Right cardiac atrium (tissue), 5 donors: ENCODE data around the gene FXN. TPM values are rescaled to one million over a fixed set of nuclear protein-coding genes. Genes with fewer than 3 reads are reported as not detected.

ENCODE experiments used
- ATAC-seq, 2 donors: fragments of 200-7000 bp; cut with Tn5 transposase; one replicate each; pipeline versions ENCODE4 v1.8.0 to v1.9.1; 2020; ENCODE audit warnings: moderate library complexity in 2 of 2, mild to moderate bottlenecking in 1 of 2
- DNase-seq, 3 donors: peaks; one replicate each; pipeline ENCODE4 v3.0.0-alpha.2; 2020
- H3K27ac ChIP-seq: one replicate; pipeline ENCODE4 v1.5.1; 2013; ENCODE audit warnings: mild to moderate bottlenecking, low read length, control low read depth, moderate library complexity
- H3K27me3 ChIP-seq: one replicate; pipeline ENCODE4 v1.6.1; 2013; ENCODE audit not compliant: control insufficient read depth, insufficient read depth
- H3K4me1 ChIP-seq: one replicate; pipeline ENCODE4 v1.6.1; 2013; ENCODE audit warnings: low read length; ENCODE audit not compliant: control insufficient read depth, insufficient read depth
- H3K4me3 ChIP-seq: one replicate; pipeline ENCODE4 v1.5.1; 2013; ENCODE audit warnings: low read length, control low read depth
- H3K9me3 ChIP-seq: one replicate; pipeline ENCODE4 v1.6.1; 2013; ENCODE audit warnings: low read length; ENCODE audit not compliant: control insufficient read depth
- WGBS: extraction: QIAGEN DNeasy Blood & Tissue Kit; methylation state at CpG from one replicate; pipeline ENCODE4 v1.1.7; 2013; 5-methylcytosine and 5-hydroxymethylcytosine counted together
- intact Hi-C, 4 donors: fragments of 100-400 bp; cut with DNase I; formaldehyde crosslinking; loops; one replicate each; pipeline versions ENCODE4 v1.11.0 to v1.14.0; 2022 to 2023
- polyA plus RNA-seq: library from polyadenylated mRNA; stranded (reverse); fragments of 200-250 nt; gene quantifications from one replicate; pipeline ENCODE4 v1.2.3, GENCODE V29; 2013
- total RNA-seq, 4 donors: library from RNA; stranded (reverse); fragmentation: NEBNext Ultra II Directional; extraction: Animal tissue kit (Norgen Biotek cat#: 25700); gene quantifications; one replicate each; pipeline ENCODE4 v1.2.1, GENCODE V29; 2021
- donor health status: healthy with polysubstance abuse.
- donor health status: DM: no; HTN: yes; CAD: no.
- donor health status: DM: no; HTN: no; CAD: no.
- donor health status: DM: no; HTN: yes; CAD: no; lungs with severe emphysema.
- donor health status: DM: yes; HTN: yes; CAD: no.

FXN gene
- total and polyA plus RNA-seq, 5 donors = 18.1 to 28.9 (median 28.0) TPM

- ATAC-seq (no peak), DNase-seq (no peak)
- 88% methylated on average over 1 of the region's 1 CpG for WGBS
- Histone ChIP-seq H3K4me3 (no peak overlapping the region), H3K4me1 (peaks cover 3% of the 10 kb centered on the region), H3K9me3 (no peaks in the 10 kb centered on the region), H3K27me3 (no peaks in the 10 kb centered on the region), H3K27ac (no peak overlapping the region)
- intact Hi-C loops = no loop called here
Observed at GRCh38 chr9:69065660-69066059, 30.1 kb downstream of the FXN start.

DNA sequence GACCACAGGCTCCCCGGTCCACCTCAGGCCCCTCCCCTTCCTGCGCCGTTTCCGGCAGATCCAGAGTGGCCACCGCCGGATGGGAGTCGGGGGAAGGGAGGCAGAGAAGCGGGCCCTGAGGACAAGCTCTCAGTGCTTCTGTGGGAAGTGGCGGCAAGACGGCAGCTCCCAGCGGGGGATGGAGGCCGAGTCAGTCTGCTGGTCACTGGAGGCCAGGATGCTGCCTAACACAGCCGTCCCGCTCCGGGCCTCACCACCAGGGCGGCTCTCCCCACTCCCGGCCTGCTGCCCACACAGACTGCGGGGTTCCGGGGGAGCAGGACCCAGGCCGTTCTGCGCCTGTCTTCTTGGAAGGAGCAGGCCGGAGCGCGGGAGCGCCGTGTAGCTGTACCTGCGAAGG is 31.4 kb downstream of the FXN start:
- WGBS = 92% methylated on average over 27 of the region's 27 CpGs
- intact Hi-C loops = no loop called here
- ATAC-seq (peak in 1 of 2 donors; percentile 11), DNase-seq (peak in 2 of 3 donors; percentile 37 to 61)
- H3K4me1 ChIP-seq = peaks cover 10% of the 10 kb centered on the region
- no peak overlapping the region for H3K27ac ChIP-seq
- no peak overlapping the region for H3K4me3 ChIP-seq
- H3K9me3 ChIP-seq = no peaks in the 10 kb centered on the region
- H3K27me3 ChIP-seq = no peaks in the 10 kb centered on the region

DNA sequence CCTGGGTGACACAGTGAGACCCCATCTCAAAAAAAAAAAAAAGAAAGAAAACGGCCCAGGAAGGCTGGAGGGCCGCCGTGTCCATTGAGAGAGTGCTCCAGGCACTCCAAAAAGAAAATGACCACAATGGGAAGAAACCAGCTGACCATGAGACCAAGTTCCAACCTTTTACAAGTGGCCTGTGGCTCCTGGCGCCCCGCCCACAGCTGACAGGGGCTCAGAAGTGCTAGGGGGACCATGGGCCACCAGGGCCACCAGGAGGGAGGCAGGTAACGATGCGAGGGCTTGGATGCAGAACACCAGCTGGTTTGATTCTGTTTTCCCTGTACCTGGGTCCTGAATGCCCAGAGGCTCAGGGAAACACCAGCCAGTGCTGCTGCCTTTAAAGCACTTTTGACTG is 34.6 kb downstream of the FXN start:
- Histone ChIP-seq H3K9me3 (no peaks in the 10 kb centered on the region), H3K27ac (no peak overlapping the region), H3K27me3 (no peaks in the 10 kb centered on the region), H3K4me1 (peaks cover 7% of the 10 kb centered on the region), H3K4me3 (no peak overlapping the region)
- intact Hi-C loops = no loop called here
- ATAC-seq = no peak
- DNase-seq = no peak
- 96% methylated on average over 7 of the region's 7 CpGs for WGBS

DNA sequence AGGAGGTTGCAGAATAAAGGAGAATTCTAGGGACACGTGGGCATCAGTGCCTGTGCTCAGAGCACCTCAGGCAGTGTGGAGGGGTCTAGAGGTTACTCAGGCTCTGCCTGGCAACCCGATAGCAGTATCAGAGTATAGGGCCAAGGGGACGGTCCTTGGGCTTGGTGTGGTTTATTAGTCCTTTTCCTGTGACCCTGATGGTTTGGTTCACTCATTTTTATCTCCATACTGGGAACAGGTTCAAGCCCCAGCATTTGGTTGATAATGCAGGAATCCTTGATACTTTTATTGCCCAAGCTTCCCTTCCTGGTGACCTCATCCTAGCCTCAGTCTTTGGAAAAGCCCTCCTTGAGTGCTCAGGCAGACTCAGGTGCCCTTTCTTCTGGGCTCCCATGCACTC is 35.5 kb downstream of the FXN start:
- H3K4me1 ChIP-seq = peaks cover 7% of the 10 kb centered on the region
- H3K27ac ChIP-seq = no peak overlapping the region
- H3K9me3 ChIP-seq = no peaks in the 10 kb centered on the region
- 49% methylated on average over 3 of the region's 3 CpGs for WGBS
- no peak overlapping the region for H3K4me3 ChIP-seq
- intact Hi-C loops = no loop called here
- DNase-seq (no peak), ATAC-seq (peak; percentile 34 to 61)
- no peaks in the 10 kb centered on the region for H3K27me3 ChIP-seq

DNA sequence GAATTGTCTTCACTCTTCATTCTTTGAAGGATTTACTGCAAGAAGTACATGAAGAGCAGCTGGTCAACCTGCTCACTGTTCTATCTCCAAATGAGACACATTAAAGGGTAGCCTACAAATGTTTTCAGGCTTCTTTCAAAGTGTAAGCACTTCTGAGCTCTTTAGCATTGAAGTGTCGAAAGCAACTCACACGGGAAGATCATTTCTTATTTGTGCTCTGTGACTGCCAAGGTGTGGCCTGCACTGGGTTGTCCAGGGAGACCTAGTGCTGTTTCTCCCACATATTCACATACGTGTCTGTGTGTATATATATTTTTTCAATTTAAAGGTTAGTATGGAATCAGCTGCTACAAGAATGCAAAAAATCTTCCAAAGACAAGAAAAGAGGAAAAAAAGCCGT is 37.6 kb downstream of the FXN start:
- H3K9me3 ChIP-seq = no peaks in the 10 kb centered on the region
- peaks cover 7% of the 10 kb centered on the region for H3K4me1 ChIP-seq
- intact Hi-C loops = no loop called here
- no peaks in the 10 kb centered on the region for H3K27me3 ChIP-seq
- no peak overlapping the region for H3K27ac ChIP-seq
- ATAC-seq = no peak
- no peak for DNase-seq
- H3K4me3 ChIP-seq = no peak overlapping the region
- WGBS = 51% methylated on average over 4 of the region's 4 CpGs

GRCh38 chr9:69074801-69075200 is 39.2 kb downstream of the FXN start:
- DNase-seq = no peak
- 65% methylated on average over 2 of the region's 2 CpGs for WGBS
- intact Hi-C loops = no loop called here

GRCh38 chr9:69076550-69076949 is 41.0 kb downstream of the FXN start:
- peak; percentile 32 to 68 for ATAC-seq
- intact Hi-C loops = no loop called here
- no peak overlapping the region for H3K27ac ChIP-seq

More at GRCh38 chr9:69074801-69075200, 39.2 kb downstream of the FXN start:
- H3K27ac ChIP-seq = no peak overlapping the region
- no peak for ATAC-seq
- H3K27me3 ChIP-seq = no peaks in the 10 kb centered on the region
- no peak overlapping the region for H3K4me3 ChIP-seq
- H3K4me1 ChIP-seq = peaks cover 7% of the 10 kb centered on the region
- H3K9me3 ChIP-seq = no peaks in the 10 kb centered on the region

GRCh38 chr9:69078069-69078468 is 42.5 kb downstream of the FXN start:
- no peak for DNase-seq
- Histone ChIP-seq H3K4me1 (no peaks in the 10 kb centered on the region), H3K27me3 (no peaks in the 10 kb centered on the region), H3K27ac (peak overlapping the region; percentile 1), H3K4me3 (no peak overlapping the region), H3K9me3 (no peaks in the 10 kb centered on the region)
- 19% methylated on average over 2 of the region's 2 CpGs for WGBS
- ATAC-seq = peak; percentile 9 to 38
- intact Hi-C loops = no loop called here

More at GRCh38 chr9:69076550-69076949, 41.0 kb downstream of the FXN start:
- Histone ChIP-seq H3K27me3 (no peaks in the 10 kb centered on the region), H3K4me1 (no peaks in the 10 kb centered on the region), H3K4me3 (no peak overlapping the region), H3K9me3 (no peaks in the 10 kb centered on the region)
- DNase-seq = no peak
- WGBS = 49% methylated on average over 5 of the region's 5 CpGs

DNA sequence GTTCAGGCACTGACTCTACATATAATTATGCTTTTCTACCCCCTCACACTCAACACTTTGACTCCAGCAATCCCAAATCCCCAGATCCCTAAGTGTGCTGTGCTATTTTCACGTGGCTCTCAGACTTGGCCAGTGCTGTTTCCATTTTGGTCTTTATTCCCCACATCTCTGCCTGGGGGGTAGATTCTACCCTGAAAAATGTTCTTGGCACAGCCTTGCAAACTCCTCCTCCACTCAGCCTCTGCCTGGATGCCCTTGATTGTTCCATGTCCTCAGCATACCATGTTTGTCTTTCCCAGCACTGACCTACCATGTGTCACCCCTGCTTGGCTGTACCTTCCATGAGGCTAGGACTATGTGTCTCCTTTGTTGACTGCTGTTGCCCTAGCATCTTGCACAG is 43.0 kb downstream of the FXN start:
- ATAC-seq = peak; percentile 95 to 97
- H3K4me1 ChIP-seq = no peaks in the 10 kb centered on the region
- WGBS = 0% methylated on average over 1 of the region's 1 CpG
- H3K27ac ChIP-seq = peak overlapping the region; percentile 1
- no peaks in the 10 kb centered on the region for H3K27me3 ChIP-seq
- H3K9me3 ChIP-seq = no peaks in the 10 kb centered on the region
- no peak overlapping the region for H3K4me3 ChIP-seq
- intact Hi-C loops = no loop called here
- peak in 1 of 3 donors; percentile 52 for DNase-seq

DNA sequence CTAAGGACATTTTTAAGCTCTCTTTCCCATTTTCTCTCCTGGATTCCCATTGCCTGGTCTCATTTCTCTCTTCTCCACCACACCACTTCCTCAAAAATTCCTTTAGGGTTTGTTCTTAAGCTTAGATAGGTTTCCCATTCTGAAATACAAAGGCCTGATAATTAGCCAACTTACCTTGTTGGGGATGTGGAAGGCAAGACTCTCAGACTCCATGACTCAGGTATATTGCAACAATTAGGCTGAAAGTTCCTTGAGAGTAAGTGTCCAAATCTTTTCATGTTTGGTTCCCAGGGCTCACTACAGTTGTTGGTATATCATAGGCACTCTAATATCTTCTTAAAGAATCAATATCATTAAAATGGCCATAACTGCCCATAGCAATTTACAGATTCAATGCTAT is 43.6 kb downstream of the FXN start:
- ATAC-seq = no peak
- intact Hi-C loops = no loop called here
- Histone ChIP-seq H3K27ac (peak overlapping the region; percentile 22), H3K9me3 (no peaks in the 10 kb centered on the region), H3K4me3 (no peak overlapping the region), H3K4me1 (no peaks in the 10 kb centered on the region), H3K27me3 (no peaks in the 10 kb centered on the region)
- DNase-seq = no peak

GRCh38 chr9:69081261-69081660 is 45.7 kb downstream of the FXN start:
- H3K9me3 ChIP-seq = no peaks in the 10 kb centered on the region
- no peak overlapping the region for H3K27ac ChIP-seq
- no peak overlapping the region for H3K4me3 ChIP-seq
- 86% methylated on average over 4 of the region's 4 CpGs for WGBS
- H3K27me3 ChIP-seq = no peaks in the 10 kb centered on the region
- ATAC-seq (no peak), DNase-seq (no peak)
- intact Hi-C loops = no loop called here
- peaks cover 5% of the 10 kb centered on the region for H3K4me1 ChIP-seq

DNA sequence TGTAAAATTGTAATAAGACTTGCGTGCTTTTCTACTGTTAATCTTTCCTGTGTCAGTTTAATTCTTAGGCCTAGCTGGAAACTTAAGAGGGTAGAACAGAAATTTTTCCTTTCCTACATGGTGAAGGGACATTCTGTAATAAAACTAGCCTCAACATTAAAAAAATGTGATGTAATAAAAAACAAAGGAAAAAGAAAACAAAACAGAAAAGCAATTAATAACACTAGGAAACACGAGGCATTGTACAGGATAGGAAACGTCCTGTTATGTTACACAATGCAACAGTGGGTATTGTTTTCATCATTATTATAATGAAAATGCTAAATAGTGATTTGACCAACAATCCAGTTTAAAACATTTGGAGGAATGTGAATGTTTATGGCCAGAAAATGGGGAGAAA is 47.8 kb downstream of the FXN start:
- H3K27me3 ChIP-seq = no peaks in the 10 kb centered on the region
- no peak for DNase-seq
- intact Hi-C loops = no loop called here
- no peak for ATAC-seq
- H3K4me1 ChIP-seq = peaks cover 5% of the 10 kb centered on the region
- no peaks in the 10 kb centered on the region for H3K9me3 ChIP-seq
- no peak overlapping the region for H3K4me3 ChIP-seq
- H3K27ac ChIP-seq = no peak overlapping the region
- WGBS = 74% methylated on average over 3 of the region's 3 CpGs
